NAMALWA (cell line): ENCODE results near the gene TRIM41.
"Not testable (repeated sequence)": the region's sequence is repeated elsewhere in the genome, so short reads cannot be mapped to it uniquely, and the experiment has no call there.

Experiments
- DNase-seq: peaks from one replicate; pipeline ENCODE4 v3.0.0-alpha.2; 2015; ENCODE audit warnings: low spot score

TRIM41 gene

DNA sequence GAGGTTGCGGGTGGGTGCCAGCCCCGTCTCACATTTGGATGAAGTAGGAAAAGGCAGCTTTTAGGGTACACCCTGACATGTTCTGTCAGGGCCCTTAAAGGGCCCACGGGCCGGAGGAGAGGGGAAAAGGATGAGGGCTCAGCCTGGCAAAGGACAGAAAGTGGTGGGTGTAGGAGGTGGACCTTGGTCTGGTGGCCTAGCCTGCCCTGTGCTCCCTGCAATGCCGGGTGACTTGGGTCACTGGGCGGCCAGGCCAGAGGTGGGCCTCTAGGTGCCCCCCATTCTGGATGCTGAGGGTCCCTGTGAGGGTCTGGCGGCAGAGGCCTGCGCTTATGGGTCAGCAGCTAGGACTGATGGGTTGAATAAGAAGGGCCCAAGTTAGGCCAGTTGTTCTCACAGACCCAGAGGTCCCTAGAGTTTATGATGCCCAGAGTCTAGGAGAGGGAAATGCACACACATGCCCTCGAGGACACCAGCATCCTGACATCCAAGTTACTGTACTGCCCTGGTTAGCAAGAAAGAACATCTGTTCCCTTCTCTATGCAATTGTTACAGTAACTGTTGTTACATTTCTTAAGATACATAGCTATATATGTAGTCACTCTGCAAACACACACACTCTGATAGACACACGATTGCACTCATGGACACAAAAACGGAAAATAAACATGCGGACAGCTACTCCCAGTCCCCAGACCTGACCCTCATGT is 30.6 kb upstream of the TRIM41 start:
- no peak for DNase-seq

DNA sequence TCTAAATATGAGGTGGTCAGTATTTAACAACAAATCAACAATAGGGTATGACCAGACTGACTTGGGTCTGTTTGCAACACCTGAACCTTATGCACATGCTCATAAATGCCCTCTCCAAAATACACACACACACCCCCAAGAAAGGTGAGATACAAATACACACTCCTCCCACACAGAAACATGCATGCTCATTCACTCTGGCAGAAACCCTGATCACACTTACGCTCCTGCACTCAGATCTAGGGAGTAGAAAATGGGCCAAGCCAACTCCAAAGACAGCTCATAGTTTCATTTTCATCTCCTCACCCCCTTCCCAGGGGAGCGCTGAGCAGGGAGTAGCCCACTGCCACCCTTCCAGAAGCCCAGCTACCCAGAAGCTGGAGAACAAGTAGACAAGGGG is 29.4 kb upstream of the TRIM41 start:
- DNase-seq = no peak

DNA sequence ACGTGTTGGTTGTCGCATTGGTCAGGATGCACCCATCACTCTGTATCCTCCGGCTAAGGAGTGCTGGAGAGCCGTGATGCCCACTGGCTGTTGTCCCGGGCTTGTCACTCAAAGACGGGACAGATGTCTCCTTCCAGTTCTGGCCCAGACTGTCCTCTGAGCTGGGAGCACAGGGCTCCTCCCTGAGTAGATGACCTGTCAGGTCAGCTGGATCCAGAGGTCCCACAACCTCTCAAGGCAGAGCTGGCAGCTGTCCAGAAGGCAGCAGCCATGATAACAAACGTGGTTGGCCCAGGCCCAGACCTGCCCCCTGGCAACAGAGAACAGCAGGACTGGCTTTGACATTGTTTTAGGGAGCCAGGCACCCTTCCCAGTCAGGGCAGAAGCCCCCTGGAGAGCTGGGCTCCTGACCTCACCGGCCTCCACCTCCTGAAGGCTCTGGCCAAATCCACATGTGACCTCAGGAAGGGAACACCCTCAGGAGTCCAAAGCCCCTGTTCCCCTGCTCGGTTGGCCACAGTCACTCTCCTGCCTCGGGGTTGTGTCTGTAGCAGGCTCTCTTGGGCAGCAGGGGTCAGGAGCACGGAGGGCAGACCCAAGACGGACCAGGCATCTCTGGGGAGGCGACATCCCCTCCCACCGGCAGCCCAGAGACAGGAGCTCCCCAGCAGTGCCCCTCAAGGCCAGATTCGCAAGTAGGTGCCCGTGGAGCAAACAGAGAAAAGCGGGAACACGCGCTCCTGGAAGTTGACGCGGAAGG is 28.4 kb upstream of the TRIM41 start:
- no peak for DNase-seq

DNA sequence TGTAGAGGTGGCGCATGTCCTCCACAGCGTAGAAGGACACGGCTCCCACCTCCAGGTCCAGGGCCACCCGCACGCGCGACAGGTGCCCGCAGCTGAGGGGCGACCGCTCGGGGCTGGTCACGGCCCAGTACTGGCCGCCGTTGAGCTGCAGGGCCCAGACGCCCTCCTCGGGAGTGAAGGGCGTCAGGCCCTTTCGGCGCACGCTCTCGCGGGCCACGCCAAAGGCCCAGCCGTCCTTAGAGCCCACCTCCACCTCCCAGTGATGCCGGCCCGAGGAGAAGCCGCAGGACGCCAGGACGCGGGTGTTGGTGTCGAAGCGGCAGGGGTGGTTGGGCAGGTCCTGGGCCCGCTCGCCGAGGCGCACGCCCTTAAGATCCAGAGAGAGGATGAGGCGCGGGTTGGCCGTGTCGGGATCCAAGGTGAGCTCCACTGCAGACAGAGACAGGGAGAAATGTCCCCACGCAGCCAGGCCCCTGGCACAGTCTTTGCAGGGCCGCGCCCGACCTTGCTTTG is 27.8 kb upstream of the TRIM41 start:
- no peak for DNase-seq

DNA sequence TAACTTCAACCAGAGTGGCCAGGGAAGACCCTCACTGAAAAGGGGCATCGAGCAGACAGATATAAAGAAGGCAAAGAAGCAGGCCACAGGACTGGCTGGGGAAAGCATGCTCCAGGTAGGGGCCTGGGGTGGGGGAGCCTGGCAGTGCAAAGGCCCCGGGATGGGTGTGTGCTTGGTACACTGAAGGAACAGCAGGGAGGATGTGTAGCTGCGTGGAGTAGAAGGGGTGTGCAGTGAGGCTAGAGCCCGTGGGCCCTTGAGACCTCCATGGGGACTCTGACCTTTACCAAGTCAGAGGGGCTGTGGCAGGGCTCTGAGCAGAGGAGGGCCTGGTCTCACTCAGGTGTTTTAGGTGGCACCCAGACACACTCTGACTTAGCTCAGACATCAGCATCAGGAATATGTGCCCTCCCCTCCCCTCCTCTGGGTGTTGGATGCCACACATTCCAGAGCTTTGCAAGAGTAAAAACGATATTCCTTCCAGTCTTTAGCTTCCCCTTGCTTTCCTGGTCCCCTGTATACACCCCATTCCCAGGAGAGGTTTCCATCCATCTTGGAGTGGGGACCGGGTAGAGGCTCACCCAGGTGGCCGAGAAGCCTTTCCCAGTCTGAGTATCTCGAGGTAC is 25.6 kb upstream of the TRIM41 start:
- no peak for DNase-seq

DNA sequence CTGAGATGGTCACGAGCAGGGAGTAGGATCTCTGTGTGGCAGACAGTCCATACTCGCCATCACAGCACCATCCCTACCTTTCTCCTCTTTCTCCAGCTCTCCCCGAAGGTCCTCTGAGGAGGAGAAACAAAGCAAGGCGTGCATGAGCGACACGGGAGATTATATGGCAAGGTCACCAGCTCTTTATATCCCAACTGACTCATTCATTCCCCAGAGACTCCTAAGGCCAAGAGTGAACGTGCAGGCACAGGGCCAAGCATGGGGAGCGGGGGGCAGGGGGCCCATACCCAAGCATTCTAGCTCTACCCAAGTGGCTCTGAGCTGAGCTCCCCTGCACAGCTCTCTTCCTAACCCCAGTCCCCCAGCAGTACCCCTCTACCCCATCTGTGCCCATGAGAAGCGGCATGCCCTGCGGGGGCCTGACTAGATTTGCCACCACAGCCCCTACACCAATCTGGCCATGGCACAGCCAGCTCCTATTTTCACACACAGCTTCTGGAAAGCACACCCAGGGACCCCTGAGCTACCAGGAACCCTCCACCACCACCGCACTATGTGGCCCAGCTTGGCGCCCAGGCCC is 24.9 kb upstream of the TRIM41 start:
- no peak for DNase-seq

DNA sequence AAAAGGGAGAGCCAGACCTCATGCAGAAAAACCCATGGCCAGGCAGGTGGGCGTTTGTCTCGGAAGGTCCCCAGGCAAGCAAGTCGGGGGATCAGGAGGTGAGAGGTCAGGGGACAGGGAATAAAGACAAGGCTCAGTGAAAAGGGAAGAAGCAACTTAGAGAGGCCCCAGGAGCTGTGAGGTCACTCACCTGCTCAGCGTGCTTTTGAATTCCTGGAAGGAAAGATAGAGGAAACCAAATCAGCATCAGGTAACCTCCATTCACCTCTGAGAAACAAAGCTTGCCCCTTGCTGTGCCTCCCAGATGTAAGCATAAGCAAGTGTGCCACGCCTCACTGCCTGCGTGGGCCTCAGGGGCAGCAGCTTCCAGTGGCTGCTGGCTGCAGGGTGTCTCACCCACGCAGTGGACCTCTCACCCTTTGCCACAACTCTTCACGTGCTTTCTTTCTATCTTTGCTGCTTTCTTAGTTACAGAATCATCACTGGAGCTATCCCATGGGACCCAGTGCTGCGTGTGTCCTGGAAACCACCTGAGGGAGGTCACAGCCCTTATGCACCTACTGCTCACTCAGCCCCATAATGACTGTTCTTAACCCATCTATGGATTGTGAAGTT is 24.1 kb upstream of the TRIM41 start:
- peak; percentile 39 for DNase-seq

DNA sequence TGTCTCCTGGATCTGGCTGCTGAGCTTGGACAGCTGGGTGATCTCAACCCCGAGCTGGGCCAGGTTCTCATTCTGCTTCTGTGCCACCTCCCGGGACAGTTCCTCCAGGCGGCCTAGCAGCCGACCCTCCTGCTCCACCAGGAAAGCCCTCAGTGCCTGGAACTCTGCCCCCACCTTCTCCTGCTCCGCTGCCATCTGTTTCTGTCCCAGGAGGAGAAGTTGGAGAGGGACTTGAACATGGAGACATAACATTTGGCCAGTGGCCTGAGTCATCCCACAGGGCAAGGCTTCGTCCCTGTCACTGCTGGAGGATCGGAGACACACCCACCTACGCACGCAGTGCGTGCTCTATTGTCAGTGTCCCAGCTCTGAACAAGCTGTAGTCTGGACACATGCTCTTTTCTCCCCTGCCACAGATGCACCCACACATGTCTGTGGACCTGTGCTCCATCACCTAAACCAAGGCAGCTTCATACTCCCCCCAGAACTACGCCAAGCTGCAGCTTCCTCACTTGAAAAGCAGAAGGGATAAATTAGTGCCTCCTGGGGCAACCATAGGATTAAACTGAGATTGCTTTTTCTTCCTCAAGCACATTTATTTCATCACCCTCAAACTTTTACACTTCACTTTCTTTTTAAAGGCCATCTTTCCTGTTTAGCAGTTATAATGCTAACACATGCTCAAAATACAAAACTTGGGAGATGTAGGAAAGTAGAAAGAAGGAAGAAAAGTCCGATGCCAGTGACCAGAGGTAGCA is 23.0 kb upstream of the TRIM41 start:
- DNase-seq = no peak

DNA sequence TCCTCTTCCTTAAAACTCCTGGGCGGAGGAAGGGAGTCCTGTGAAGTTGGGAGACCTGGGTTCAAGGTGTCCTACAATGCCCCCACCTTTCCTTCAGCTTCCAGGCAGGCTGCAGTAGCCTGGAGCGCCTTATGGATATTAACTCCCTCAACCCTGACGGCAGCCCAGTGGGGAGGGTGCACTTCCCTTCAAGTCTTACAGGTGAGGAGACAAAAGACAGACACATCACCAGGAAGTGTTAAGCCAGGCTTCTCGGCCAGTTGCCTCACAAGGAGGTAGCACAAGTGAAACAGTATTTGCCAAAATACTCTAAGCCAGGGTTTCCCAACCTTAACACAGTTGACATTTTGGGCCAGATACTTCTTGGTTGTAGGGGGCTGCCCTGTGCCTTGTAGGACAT is 22.3 kb upstream of the TRIM41 start:
- DNase-seq = no peak

DNA sequence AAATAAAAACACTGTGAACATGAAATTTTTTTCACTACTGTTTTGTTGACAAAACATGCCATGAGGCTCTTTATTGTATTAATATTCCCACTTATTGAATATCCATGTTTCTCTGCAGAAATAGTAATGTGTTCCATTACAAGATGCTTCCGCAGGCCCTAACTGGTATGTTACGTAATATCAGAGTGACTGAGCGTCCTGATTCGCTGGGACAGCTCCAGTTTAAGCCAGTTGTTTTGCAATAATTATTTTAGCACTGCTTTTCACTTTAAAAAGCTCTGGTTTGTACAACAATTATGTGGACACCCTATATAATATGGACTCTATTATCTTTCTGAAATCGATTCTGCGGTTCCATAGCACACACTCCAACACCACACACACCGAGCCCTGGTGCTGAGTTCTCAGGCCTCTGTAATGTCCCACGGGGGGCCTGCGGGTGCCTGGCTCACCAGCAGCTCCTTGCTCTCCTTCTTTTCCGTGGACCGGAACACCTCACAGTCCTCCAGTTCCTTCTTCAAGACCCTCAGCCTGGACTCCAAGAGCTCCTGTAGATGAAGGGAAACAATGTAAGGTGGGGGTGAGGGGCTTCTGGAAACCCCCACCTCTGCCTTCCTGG is 19.9 kb upstream of the TRIM41 start:
- no peak for DNase-seq

DNA sequence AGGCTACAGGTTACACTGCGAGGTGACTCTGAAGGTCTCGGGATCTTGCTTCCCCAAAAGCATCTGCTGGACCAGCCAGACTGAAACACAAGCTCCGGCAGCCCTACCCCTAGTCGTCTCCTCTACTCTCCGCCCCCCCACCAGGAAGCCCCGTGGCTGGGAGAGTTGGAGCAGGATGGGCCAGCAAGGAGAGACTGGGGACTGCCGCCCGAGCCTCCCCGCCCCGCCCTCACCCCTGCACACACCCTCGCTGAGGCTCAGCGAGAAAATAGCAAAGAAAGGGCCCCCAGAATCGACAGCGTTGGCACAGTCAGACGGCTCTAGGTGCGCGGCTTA is 19.3 kb upstream of the TRIM41 start:
- no peak for DNase-seq

DNA sequence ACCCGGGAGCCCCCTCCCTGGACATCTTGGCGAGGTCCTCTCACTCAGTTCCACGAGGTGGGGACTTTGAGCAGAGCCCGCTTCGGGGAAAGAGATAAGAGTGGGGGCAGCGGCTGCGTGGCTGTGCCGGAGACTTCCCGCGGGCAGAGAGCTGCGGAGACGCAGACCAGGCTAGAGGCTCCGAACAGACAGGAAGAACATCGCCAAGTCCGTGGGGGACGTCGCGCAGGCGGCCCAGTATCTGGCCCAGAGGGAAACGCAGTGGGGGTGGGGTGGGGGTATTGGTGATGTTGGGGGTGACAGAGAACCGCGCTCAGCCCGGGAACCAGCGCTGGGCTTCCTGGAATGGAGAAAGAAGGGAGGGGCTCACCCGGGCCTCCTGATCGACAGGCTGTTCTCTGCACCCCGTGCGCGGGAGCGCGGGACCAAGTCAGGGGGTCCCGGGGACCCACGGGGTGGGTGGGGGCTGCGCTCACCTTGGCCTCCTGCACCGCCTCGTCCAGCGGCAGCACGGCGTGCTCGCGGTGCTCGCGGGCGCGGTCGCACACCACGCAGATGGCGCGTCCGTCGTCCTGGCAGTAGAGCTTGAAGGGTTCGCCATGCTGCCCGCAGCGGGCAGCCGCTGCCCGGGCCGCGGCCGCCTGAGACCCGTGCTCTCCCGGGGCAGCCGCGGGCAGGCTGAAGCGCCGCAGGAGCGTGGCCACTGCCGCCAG is 18.8 kb upstream of the TRIM41 start:
- no peak for DNase-seq

DNA sequence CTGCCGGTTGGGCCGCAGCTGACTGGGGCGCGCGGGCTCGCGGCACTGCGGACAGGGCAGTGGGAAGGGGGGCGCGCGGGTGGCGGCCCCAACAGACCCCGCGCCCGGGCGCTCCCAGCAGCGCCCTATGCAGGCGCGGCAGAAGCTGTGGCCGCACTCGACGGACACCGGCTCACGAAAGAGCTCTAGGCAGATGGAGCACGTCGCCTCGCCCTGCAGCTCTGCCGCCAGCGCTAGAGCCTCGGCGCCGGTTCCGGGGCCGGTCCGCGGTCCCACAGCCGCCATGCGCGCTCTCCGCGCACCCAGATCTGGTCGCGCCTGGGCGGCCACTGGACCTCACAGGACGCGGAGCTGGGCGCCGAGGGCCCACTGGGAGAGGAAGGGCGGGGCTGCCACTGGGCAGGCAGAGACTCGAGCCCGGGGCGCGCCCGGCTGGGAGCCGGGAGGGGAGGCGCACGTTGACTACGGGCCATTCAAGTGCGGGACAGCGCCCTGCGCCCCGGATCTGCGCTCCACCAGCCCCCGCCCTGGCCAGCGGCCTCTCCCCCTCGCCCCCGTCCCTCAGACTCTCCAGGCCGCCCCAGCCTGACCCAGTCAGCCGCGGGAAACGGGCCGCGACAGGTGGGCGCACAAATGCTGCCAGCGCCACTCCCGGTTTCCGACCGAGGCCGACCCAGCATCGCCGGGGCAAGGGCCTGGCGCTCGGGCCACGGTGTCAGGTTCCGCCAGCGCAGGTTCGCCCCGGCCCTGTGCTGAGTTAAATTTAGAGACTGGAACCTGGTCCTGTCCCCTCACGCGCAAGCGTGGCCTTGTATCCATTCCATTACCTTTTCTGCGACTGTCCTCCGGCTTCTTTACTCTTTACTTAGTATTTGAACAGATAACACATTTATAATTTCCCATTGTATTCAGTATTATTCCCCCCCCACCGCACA is 18.0 kb upstream of the TRIM41 start, which contains the start of gene TRIM7:
TSS of gene TRIM7 (minus strand) at position 371 of the 935 bp plus-strand sequence. CDS start at position 285, 86 bp downstream.
- DNase-seq = no peak

DNA sequence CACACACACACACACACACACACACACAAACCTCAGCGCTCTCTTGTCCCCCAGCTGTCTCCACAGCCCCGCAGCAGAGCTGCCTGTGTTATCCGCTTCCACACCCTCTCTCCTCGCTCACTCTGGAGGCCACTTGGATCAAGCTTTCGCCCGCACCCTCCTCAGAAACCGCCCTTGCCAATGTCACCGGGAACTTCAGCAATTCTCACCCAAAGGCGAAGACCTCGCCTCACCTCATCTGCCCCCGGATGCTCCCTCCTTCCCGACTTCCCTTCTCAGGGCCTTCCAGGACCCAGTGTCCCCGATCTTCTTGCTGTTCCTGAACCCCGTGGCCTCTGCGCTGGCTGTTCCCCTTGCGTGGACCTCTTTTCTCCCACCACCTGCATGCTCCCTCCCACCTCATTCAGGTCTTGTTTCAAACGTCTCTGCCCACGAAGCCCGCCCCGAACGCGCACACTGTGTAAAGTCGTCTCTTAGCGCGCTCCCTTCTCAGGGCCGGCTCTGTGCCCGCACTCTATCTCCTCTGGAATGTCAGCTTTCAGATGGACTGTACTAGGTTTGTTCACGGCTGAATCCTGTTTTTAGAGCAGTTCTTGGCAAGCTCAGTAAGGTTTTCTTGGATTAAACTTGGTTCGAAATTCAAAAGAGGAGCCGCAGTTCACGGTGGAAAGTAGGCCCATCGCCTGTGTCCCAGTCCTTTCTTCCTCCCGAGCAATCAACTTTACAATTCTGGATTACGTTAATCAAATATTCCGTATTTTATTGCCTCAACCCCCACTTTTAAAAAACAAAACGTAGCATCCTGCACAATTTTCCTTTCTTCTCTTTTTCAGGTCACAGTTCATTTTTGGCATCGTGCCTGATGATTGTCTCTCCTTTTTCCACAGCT is 17.1 kb upstream of the TRIM41 start:
- DNase-seq = no peak

DNA sequence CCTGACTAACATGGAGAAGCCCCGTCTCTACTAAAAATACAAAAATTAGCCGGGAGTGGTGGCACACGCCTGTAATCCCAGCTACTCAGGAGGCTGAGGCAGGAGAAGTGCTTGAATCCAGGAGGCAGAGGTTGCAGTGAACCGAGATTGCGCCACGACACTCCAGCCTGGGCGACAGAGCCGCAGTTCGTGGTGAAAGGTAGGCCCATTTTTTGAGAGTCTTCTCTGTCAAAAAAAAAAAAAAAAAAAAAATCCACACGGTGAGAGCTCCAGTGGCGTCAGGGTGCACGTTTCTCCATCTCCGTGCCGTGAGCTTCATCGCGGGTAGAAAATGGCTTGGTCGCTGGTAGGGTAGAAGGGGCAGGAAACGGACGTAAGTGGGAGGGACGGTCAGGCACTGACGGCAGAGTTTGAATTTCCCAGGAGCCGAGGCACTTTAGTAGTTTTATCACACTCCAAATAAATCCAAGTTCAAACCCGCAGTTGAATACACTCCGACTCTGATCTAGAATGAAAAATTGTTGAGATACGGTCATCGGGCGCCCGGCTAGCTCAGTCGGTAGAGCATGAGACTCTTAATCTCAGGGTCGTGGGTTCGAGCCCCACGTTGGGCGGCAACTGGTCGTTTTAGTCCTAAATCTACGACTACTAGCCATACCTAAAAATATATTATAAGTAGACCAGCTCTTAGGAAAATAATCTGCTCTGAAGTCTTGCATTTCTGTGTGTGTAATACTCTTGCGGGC is 15.7 kb upstream of the TRIM41 start:
- DNase-seq = peak; percentile 93

DNA sequence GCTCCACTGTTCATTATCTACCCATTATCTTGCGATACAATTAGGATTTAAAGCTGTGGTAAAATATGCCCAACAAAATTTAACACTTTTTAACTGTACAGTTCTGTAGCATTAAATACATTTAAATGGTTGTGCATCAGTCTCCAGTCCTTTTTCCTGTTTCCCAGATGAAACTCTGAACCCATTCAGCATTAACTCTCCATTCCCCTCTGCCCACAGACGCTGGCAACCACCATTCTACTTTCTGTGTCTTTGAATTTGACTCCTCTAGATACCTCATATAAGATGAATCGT is 15.2 kb upstream of the TRIM41 start:
- DNase-seq = no peak

DNA sequence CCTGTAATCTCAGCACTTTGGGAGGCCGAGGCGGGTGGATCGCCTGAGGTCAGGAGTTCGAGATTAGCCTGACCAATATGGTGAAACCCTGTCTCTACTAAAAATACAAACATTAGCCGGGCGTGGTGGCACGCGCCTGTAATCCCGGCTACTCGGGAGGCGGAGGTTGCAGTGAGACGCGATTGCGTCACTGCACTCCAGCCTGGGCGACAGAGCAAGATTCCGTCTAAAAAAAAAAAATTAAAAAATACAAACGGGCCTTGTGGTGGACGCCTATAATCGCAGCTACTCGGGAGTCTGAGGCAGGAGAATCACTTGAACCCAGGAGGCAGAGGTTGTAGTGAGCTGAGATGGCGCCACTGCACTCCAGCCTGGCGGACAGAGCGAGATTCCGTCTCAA is 14.1 kb upstream of the TRIM41 start:
- not testable (repeated sequence) for DNase-seq

DNA sequence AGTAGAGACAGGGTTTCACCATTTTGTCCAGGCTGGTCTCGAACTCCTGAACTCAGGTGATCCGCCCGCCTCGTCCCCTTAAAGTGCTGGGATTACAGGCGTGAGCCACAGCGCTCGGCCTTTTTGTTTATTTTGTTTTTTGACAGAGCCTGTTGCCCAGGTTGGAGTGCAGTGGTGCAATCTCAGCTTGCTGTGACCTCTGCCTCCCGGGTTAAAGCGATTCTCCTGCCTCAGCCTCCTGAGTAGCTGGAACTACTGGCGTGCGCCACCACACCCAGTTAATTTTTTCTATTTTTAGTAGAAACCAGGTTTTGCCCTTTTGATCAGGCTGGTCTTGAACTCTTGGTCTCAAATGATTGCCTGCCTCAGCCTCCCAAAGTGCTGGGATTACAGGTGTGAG is 12.9 kb upstream of the TRIM41 start:
- not testable (repeated sequence) for DNase-seq
